ENCODE results near the gene CCDC187.

Gene CCDC187

GRCh38 chr9:136222906-136223285 lies 81.0 kb downstream of the CCDC187 start:
- no peak for DNase-seq

GRCh38 chr9:136222166-136222905 lies 81.6 kb downstream of the CCDC187 start:
- DNase-seq: no peak

DNA sequence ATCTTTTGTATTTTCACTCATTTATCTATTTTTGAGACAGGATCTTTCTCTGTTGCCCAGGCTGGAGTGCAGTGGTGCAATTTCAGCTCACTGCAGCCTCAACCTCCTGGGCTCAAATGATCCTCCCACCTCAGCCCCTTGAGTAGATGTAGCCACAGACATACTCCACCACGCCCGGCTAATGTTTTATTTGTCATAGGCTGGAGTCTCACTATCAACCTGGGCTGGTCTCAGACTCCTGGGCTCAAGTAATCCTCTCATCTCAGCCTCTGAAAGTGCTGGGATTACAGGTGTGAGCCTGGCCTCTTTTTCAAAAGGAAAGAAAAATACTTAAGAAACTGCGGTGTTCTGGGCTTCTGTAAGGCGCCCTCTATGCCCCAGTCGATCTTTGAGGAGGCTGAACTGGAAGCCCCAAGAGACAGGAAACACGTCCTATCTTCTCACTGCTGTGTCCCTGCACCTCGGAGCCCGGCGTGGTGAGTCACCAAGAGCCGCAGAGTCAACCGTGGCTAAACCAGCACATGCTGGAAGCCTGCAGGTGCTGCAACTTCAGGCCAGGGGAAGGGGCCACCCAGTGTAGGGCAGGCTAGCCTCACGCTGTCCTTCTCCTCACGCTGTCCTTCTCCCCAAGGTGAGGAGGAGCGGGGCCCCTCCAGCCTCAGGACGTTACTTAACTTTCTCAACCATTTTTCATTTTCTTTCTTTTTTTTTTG lies 83.7 kb downstream of the CCDC187 start:
- no peak for DNase-seq

DNA sequence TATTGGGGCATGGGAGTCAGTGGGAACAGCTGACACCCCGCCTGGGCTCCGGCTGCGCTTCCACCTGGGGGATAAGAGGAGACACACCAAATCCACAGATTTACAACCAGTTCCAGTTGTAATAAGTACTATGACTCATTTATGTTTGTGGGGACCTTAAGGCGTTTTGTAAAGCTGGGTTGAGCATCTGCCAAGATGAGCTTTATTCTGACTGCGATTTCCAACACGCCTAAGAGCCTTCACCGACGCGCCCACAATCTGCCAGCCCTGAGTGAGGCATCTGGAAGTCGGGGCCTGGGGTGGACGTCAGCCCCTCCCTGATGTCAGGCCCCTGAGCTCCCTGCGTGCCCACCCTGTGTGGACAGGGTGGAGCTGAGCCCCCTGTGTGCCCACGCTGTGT lies 84.6 kb downstream of the CCDC187 start:
- no peak for DNase-seq

- no peak for DNase-seq
These were observed 85.2 kb downstream of the CCDC187 start for GRCh38 chr9:136218673-136219072.

DNA sequence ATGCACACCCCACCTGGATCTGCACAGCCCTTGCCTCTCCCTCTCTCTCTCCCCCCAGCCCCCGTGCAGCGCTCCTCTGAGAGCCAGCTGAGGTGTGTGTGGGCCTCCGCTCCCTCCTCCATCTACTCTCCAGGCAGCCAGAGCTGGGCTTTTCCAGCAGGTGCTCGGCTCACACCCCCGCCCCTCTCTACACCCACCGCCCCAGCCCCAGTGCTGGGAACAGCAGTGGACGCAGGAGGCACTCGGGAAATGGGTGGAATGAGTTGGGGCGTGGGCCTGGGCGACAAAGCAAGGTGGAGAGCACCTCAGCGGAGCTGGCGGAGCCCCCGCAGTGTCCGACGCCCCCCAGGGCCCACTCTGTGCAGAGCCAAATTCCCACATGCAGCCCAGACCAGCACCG lies 85.6 kb downstream of the CCDC187 start:
- DNase-seq: no peak

DNA sequence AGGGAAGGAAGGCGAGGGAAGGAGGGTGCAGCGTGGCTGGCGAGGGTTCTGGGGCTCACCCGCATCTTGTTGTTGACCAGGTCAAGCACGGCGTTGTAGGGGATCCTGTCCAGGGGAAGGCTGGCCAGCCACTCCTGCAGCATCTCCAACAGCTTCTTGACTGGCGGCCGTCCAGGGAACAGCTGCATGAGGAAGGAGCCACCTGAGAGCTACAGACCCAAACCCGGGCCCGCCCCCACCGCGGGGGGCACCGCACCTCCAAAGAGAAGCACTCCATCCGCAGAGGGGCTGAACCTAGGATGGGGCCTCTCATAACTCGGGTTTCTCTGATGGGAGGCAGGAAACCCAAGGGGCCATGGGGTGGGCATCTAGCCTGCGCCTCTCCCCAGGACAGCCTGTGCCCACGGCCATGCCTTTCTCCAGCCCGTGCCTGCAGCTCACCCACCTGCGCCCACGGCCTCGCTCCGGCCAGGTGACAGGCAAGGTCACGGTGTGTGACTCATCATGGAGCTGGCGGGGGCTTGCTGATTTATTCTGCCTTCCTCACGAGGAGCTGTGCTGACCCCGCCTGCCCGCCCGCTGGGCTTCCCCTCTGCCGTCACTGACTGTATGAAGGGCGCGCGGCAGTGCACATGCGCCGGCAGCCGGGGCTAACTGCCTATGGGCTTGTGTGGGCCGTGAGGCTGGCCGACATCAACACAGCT lies 87.2 kb downstream of the CCDC187 start:
- no peak for DNase-seq

DNA sequence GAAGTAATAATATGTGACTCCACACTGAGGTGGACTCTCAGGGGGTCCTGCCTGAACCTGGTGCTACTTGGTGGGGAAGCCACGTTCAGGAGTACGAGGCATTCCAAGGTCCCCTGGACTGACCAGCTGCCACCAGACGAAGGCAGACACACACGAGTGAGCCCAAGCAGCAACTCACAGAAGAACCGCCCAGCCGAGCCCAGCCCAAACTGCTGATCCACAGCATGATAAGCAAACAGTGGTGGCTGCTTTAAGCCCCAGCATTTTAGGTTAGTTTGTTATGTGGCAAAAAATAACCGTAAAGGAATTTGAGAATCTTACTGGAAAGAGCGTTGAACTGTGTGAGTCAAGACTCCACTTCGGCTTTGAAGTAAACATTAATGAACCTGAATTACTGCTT lies 90.2 kb downstream of the CCDC187 start:
- DNase-seq: no peak

GRCh38 chr9:136212345-136212950 lies 91.4 kb downstream of the CCDC187 start:
- no peak for DNase-seq

DNA sequence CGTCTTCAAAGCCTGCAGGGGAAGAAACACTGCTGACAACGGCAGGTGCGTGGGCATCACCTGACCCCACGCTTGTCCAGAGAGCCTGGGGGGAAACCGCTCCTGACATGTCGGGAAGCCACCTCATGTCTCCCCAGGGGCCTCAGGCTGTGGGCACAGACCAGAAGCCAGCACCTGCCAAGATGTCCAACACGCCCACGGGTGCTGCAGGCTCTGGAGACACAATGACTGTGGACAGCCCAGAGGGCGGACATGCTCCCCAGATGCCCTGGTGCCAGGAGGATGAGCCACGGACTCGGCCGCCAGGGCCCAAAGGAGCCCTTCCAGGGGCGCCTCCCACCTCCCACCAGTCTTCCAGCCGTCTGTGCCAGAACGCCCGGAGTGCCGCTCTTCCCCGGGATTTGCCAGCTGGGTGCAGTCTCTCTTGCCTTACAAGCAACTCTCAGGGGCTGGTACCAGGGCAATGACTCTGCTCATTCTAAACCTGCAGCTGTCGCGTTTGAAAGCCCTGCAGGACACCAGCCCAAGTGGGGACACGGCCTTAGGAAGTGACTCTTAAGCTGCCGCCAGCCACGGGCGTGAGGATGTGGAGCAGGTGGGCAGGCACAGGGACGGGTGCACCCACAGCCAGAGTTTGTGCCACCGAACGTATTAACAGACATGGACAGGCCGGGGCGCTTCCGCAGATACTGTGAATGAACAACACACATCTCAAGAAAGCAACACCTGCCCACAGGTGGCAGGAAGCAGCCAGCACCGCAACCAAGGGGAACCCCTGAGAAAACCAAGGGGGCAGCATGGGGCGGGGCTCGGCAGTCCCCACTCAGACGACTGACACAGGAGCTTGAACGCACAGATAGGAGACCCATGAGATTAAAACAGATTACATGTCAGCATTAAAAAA lies 92.2 kb downstream of the CCDC187 start:
- DNase-seq: no peak

DNA sequence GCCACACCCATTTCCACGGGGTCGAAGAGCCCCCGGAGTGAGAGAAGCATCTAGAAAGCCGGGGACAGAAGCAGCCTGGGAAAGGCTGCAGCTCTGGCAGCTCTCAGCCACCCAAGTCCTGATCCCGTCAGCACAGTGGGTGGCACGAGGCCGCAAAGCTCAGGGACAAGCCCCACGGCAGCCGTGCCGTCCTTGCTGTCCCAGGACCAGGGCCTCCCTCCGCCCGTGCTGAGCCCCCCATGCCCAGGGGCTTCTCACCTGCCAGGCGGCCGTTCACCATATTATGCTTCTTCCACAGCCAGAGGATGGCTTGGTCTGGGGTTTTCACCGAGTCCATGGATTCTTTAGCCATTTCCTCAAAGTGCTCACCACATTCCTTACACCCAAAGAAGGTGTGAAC lies 92.9 kb downstream of the CCDC187 start:
- DNase-seq: no peak

DNA sequence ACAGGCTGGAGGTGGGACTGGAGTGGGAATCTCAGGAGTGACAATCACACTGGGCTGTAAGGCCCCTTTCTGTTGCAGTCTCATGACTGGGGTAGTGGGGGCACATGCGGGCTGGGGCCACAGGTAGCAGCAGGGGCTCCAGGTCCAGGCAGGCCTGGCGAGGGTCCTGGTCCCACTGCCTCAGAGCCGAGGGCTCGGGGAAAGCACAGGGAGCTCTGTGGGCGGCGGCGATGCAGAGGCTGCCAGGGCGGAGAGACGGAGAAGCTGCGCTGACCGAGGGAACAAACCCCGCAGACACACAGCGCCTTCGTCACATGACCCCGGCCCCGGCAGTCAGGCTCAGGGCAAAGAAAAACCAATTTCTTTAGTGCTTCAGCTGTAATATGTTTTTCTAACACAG lies 93.6 kb downstream of the CCDC187 start:
- no peak for DNase-seq

GRCh38 chr9:136209786-136210185 lies 94.1 kb downstream of the CCDC187 start:
- no peak for DNase-seq

GRCh38 chr9:136209232-136209631 lies 94.7 kb downstream of the CCDC187 start:
- no peak for DNase-seq

DNA sequence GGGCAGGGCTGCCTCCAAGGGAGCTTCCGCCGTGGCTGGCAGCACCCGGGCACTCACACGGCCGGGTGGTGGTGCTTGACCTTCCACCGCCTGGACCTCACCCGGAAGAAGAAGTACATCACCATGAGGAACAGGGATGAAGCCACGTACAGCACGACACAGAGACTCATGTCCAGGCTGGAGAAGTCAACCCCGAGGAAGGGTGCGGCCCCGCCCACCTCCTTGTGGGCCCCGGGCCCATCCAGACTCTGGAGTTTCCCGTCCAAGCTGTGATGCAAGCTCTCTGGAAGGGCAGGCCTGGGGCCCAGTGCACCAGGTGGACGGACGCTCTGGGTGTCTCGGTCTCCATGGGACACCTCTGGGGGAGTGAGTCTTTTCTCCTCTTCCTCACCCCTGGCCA lies 95.2 kb downstream of the CCDC187 start:
- DNase-seq: no peak

GRCh38 chr9:136207616-136208015 lies 96.3 kb downstream of the CCDC187 start:
- no peak for DNase-seq

GRCh38 chr9:136206602-136207275 lies 97.2 kb downstream of the CCDC187 start:
- no peak for DNase-seq

DNA sequence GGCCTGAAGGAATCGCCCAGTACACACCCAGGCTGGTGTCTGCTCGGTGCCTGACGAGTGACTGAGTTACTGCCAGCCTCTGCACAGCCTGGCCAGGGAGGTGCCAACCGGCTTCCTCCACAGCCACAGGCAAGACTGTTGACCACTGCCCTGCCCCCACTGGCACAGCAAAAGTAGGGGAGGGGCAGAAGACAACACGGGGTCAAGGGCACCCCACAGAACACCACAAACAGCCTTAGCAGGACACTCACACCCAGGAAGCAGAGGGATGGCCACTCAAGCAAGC lies 98.2 kb downstream of the CCDC187 start:
- DNase-seq: no peak

GRCh38 chr9:136204838-136205706 lies 98.8 kb downstream of the CCDC187 start, which contains the start of gene LHX3:
TSS of gene LHX3 (minus strand) at chr9:136205128. CDS start at chr9:136205012, 116 bp downstream.
- DNase-seq: no peak

DNA sequence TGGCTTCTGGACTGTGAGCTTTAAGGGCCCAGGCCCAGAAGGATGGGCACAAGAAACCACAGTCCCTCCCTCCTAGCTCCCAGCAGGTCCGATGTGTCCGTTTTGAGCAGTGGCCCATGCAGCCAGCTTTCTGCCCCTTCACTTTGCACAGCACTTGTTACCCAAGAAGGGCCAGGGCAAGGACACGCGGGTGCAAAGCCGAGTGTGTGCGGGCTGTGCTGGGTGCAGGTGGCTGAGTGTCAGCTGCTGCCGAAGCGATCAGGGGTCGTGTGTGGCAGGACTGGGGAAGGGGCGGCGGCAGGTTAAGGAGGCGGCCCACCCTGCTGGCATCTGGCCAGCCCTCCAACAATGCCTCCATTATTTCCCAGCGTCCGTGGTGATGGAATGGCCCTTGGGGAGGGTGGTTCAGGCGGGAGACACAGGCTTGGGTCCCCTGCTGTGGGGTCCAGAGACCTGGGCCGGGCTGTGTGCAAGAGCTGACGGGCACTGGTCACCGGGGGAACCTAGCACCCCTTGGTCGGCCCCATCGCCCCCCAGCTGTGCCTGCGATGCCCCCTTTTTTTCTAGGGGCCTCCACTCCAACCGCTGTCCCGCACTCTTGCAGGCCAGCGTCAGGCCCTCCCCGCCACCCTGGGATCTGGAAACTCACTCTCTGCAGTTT lies 99.6 kb downstream of the CCDC187 start:
- no peak for DNase-seq

Data from NCI-H2081 (cell line).